ENCODE measurements around the gene TUBA3E.

DNA sequence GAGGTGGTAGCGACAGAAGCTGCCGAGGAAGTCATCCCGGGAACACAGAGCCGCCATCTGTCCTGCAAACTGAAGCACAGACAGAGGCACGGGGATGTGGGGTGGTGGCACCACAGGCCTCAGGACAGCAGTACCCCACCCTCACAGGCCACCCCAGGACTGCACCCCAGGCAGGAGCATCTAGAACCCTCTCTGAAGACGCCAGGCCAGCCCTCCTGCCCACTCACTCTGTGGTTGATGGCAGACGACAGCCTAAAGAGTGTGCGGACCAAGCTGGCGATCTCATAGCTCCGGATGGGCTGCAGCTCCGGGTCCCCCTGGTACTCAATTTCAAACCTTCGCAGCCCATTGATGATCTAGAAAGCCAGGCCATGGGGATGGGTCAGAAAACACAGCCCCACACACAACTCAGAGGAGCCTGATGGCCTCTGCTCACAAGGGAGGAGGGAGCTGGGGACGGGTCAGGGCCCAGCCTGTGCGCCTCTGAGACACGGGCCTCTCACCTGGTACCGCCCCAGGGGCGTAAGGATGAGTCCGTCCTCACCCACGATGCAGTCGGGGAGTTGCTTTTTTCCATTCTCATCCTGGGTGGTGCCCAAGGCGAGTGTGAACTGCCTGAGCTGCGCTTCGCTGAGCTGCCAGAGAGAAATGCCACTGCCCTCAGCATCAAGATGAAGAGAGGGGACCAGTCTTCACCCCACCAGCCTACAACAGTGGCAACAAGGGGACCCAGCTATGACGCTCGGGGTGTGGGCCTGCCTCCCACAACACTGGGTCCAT, 45.2 kb downstream of the TUBA3E start:
- TF ChIP-seq RAD21 (conservative IDR thresholded peaks at IDR 0.05 in 1 of 2, IDR thresholded peaks at IDR 0.05 in 1 of 2): no peak
- TF ChIP-seq CBX8 (IDR thresholded peaks at IDR 0.05): no peak
- no peak for TF ChIP-seq REST (IDR thresholded peaks at IDR 0.05)

Measured in A549 (cell line).